Activated CD4-positive, alpha-beta T cell treated with anti-CD3 and anti-CD28 coated beads, Interleukin-2, Interleukin-6, amounts not matched to agents 100 ng/mL and 50 ng/mL, durations not matched to agents 16 hours and 8 hours (primary cell): Measurements from ENCODE around the gene C4orf50.

Experiments
- DNase-seq: peaks from one replicate; pipeline ENCODE4 v3.0.0-alpha.2; 2020

C4orf50 gene

GRCh38 chr4:6043188-6043587 is 25.0 kb upstream of the C4orf50 start:
- DNase-seq = no peak

DNA sequence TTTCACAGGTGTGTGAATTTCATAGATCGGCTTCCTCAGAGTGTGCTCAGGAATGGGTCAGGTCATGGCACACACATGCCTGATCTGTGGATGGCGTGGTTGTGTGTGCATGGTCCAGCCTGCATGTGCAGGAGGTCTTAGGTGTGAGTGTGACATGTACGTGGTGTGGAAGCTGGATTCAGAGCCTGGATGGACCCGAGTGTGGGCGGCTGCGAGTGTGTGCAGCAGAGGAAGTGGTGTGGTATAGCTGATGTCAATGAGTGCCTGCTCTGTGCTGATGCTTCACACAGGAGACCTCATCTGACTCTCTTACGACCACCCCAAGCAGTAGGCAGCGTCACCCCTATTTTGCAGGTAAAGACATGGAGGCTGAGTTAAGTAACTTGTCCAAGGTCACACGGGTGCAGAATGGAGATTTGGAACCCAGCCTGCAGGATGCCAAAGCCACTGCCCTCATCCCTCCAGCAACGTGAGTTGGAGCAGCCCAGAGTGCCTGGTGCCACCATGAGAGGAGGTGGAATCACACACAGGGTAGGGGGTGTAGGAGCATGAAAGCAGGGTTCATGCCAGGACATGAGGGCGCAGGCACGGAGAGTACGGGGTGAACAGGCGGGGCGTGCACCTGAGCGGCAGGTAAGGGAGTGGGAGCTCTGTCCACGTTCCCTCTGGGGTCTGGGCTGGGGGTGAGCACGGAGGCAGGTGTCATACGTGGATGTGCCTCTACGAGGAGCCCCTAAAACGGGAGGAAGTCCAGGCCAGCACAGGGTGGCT is 24.2 kb upstream of the C4orf50 start:
- peak; percentile 27 for DNase-seq

GRCh38 chr4:6041800-6042199 is 23.6 kb upstream of the C4orf50 start:
- DNase-seq = peak; percentile 61

GRCh38 chr4:6038711-6039110 is 20.5 kb upstream of the C4orf50 start:
- no peak for DNase-seq

DNA sequence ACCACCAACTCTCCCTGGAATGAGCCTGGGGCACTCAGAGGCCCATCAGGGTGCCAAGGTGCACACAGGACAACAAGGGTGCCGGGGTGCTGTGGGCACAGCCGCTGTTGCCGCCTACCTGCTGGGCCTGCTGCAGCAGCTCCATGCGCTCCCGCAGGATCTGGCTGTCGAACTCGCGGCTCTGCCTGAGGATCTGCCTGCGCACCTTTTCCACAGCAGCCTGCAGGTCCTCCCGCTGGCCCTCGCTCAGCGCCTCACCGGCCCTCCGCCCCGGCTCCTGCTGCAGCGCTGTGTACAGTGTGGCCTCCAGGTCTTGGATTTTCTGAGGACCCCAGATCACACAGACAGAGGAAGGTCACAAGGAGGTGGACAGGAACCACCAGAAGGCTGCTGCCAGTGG is 17.6 kb upstream of the C4orf50 start:
- no peak for DNase-seq

GRCh38 chr4:6033381-6033780 is 15.2 kb upstream of the C4orf50 start:
- no peak for DNase-seq

DNA sequence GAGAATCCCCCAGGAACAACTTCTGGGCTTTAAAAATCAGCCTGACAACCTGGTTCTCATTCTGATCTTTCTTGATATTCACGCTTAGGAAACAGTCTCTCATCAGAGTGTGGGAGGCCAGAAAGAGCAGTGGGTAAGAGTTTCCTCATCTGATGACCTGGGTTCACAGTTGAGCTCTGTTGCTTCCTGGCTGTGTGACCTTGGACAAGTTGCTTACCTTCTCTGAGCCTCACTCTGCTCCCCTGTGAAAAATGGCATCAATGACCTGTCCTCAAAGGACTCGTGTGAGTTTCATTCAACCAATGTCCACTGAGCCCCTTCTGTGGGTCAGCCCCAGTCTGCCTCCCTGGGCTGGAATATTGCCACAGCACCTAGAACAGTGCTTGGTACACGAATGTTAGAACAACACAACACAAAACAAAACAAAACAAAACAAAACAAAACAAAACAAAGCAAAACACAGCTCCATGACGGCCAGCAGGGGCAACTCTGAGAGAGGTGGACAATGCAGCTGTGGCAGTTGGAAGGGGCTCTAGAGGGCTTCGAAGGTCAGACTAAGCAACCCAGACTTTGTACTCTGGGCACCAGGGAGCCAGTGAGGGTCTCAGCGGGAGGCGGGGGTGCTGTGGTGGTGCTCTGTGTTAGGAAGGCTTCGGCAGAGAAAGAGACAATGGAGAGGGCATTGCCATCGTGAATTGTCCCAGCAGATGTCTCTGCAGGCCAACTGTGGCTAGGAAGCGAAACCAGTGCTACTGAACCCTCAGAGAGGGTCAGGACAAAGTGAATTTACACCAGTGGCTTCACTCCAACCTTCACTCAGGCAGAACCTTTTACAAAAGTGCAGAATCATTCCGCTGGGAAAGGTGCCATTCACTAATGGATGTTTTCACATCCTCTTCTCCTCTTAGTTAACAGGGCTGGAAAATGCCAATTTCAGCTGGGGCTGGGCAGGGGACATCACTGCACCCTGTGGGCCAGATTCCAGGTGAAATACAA is 14.3 kb upstream of the C4orf50 start:
- no peak for DNase-seq

DNA sequence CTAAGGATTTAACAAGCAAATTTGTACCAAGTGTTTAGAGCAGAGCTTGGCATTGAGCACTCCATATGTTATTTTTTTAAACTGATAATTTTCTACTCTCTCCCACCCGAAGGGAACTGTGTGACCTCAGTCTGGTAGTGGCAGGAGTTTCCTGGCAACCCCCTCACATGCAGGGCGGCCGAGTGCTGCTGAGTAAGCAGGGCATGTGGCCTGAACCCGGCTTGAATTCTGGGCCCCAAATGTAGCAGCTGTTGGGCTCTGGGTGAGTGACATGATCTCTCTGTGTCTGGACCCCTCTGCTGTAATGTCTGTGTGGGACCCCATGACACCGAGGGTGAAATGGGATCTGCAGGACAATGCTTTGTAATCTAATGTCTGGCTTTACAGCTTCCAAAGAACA is 13.6 kb upstream of the C4orf50 start:
- no peak for DNase-seq

DNA sequence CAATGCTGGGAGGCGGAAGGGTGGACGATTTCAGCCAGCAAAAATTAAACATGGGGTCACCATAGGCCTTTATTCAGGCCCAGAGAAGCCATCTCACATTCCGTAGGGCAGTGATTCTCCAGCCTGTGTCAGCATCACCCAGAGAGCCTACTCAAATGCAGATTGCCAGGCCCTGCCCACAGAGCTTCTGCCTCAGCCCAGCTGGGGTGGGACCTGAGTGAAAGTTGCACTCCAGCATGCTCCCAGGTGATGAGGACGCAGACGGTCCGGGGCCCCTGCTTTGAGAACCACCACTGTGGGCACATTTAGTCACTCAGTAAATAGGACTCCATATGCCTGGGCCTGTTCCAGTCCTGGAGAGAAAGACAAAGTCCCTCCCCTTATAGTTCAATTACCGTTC is 12.4 kb upstream of the C4orf50 start:
- no peak for DNase-seq

- no peak for DNase-seq
Observed at GRCh38 chr4:6029254-6029653, 11.0 kb upstream of the C4orf50 start.

- no peak for DNase-seq
Observed at GRCh38 chr4:6028168-6028567, 9.9 kb upstream of the C4orf50 start.

- DNase-seq = no peak
Observed at GRCh38 chr4:6027392-6027791, 9.2 kb upstream of the C4orf50 start.

- no peak for DNase-seq
Observed at GRCh38 chr4:6024313-6024960, 6.2 kb upstream of the C4orf50 start.

- DNase-seq = no peak
Observed at GRCh38 chr4:6023731-6024130, 5.5 kb upstream of the C4orf50 start.

- DNase-seq = no peak
Observed at GRCh38 chr4:6022607-6023288, 4.5 kb upstream of the C4orf50 start.

- DNase-seq = no peak
Observed at GRCh38 chr4:6021831-6022606, 3.8 kb upstream of the C4orf50 start.

DNA sequence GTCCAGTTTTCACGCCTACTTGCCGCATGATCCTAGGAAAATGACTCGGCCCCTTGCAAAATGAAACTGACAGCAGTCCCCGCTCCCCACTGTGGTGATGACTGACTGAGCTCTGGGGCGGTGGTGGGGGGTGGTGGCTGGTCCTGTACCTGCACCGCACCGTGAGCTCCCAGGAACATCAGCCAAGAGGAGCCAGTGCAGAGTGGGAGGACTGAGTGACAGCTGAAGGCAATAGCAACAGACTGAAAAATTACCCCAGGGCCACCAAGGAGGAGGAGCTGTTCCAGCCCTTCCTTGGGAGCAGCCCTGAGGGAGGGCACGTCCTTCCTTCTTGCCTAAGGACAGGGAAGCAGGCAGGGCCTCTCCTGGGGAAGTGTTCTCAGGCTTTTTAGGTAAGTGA is 2.4 kb upstream of the C4orf50 start:
- no peak for DNase-seq

DNA sequence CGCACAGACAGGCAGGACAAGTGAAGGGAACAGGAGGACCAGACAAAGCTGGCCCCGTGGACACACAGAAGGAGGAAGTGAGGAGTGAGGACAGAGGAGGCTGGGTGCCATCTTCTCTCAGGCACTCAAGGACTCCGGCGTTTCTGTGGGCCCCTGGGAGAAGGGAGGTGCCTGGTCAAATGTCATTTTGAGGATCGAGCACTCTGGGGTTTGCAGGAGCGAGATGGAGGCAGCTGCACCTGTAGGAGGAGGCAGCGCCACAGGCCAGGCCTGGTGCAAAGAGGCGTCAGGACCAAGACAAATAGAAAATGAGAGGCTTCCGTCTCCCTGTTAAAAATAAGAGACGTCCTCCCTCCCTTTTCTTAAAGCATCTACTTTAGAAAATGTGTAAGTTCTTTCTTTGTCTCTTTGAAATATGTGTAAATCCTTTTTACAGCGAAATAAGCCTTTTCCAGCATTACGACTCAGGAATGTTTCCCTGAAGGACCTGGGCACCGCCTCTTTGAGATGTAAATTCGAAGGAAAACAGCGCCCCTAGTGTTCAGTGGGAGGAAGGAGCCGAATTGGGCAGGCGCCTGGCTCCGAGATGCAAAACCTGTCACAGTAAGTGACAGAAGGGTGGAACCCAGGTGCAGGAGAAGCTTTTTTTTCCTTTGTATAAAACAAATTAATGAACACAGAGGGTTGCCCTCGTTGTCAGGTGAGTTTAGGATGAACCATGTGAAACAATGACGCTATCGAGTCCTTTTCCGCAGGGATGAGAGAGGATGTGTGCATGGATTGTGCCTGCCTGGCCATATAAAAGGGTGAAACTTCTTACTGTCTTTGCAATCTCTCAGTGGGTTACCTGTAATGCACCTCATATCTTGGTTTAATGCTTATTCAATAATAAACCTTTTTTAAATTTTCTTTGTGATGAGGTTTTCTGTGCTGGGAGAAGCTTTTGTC is 1.4 kb upstream of the C4orf50 start:
- peak; percentile 67 for DNase-seq

DNA sequence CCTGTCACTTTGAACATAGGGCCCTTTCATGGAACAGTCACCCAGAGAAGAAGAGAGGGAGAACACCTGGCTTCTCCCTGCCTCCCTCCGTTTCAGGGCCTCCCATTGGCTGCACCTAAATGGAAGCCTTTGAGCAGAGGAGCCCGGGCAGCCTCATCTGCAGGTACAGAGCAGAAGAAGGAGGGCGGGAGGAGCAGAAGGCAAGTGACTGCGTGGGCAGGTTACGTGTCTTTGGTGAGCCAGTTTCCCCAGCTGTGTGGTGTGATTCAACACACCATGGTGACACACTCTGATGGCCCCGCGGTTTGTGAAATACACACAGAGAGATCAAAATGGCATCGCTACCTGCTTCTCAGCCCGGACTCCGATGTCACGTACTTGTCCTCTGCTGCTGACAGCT is 431 bp downstream of the C4orf50 start:
- no peak for DNase-seq

DNA sequence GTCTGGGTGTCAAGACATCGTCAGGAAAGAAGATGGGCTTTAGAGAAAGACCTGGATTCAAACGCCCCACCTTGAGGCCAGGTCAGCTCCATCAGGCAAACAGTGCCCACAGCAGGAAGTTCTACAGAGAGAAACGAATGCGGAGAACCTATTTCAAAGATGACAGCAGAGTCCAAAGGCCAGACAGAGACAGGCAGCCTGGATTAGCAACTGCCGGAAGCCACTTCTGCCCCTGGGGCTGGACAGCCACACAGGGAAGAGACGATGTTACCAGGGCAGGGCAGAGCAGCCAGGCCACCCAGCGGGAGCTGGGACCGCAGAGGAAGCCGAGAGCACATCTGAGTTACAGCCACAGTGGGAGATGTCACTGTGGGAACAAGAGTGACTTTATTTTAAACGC is 1.2 kb downstream of the C4orf50 start:
- no peak for DNase-seq

DNA sequence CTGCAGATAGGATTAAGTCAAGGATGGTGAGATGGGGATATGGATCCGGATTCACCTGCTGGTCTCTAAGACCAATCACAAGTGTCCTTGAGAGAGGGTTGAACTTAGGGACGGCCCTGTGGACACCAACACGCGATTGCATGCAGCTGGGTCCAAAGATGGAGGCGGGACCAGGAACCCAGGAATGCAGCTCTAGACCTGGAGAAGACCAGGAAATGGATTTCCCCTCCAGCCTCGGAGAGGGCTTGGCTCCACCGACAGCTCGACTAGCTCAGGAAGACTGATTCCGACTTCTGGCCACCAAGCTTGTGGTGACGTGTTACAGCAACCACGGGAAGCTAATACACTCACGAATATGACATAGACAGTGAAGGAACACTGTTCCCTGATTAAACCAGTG is 4.7 kb downstream of the C4orf50 start:
- DNase-seq = no peak
